GM12891 (cell line): ENCODE data around the gene TBR1.

ENCODE experiments used
- PAX5 ChIP-seq: IDR thresholded peaks from 2 replicates; pipeline ENCODE4 v1.6.1; 2011; ENCODE audit warnings: low read length, moderate library complexity, mild to moderate bottlenecking; ENCODE audit not compliant: insufficient read depth, severe bottlenecking
- POLR2A ChIP-seq: IDR thresholded peaks from 2 replicates; pipeline ENCODE4 v1.6.1; 2011; ENCODE audit warnings: low read depth, low read length, control low read depth
- POLR2AphosphoS5 ChIP-seq: IDR thresholded peaks from 2 replicates; pipeline ENCODE4 v1.6.1; 2011; ENCODE audit warnings: low read depth, low read length, control low read depth
- POU2F2 ChIP-seq: IDR thresholded peaks from 2 replicates; pipeline ENCODE4 v1.6.1; 2011; ENCODE audit warnings: low read depth, mild to moderate bottlenecking, control low read depth, low read length, moderate library complexity
- SPI1 ChIP-seq: IDR thresholded peaks from 2 replicates; pipeline ENCODE4 v1.6.1; 2011; ENCODE audit warnings: low read depth, low read length, control low read depth
- TAF1 ChIP-seq: IDR thresholded peaks from 2 replicates; pipeline ENCODE4 v1.6.1; 2011; ENCODE audit warnings: low read depth, low read length, control low read depth

DNA sequence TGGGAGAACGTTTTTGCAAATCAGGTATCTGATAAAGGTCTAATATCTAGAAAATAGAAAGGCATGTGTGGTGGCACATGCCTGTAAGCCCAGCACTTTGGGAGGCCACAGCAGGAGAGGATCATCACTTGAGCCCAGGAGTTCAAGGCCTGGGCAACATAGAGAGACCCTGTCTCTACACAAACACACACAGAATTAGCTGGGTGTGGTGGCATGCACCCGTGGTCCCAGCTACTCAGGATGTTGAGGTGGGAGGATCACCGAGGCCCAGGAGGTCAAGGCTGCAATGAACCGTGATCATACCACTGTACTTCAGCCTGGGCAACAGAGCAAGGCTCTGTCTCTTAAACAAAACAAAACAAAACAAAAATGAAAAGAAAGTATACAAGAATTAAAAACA lies 13.8 kb upstream of the TBR1 start:
- TF ChIP-seq POLR2A (no peak), POLR2AphosphoS5 (no peak), SPI1 (no peak), TAF1 (no peak), PAX5 (no peak), POU2F2 (no peak)
